Uterus (tissue), 2 donors: ENCODE measurements around the gene COL23A1.

Experiments
- CTCF ChIP-seq, 4 experiments: fragments of 200-600 bp in 2 of 4; fragments of 450-650 bp in 2 of 4; sonication (generic) in 2 of 4; IDR thresholded peaks; one replicate each; pipeline ENCODE4 v1.5.1; 2016 to 2019; ENCODE audit warnings: antibody characterized with exemption in 4 of 4, mild to moderate bottlenecking in 2 of 4, moderate library complexity in 1 of 4
- POLR2A ChIP-seq, 2 donors: fragments of 450-650 bp; IDR thresholded peaks; one replicate each; pipeline ENCODE4 v1.6.1; 2016; ENCODE audit warnings: antibody characterized with exemption in 2 of 2, mild to moderate bottlenecking in 1 of 2, moderate library complexity in 1 of 2

GRCh38 chr5:178458140-178458539, 132.1 kb downstream of the COL23A1 start:
- no peak for TF ChIP-seq CTCF (IDR thresholded peaks at IDR 0.05)
- TF ChIP-seq POLR2A (IDR thresholded peaks at IDR 0.05) = no peak
